Thyroid gland (tissue), 4 donors: Measurements from ENCODE around the gene TBC1D22A. TPM values are rescaled to one million over a fixed set of nuclear protein-coding genes. Genes with fewer than 3 reads are reported as not detected.

Experiments used
- DNase-seq, 2 donors: peaks; one replicate each; pipeline ENCODE4 v3.0.0-alpha.2; 2019
- H3K27ac ChIP-seq, 3 donors: fragments of 200-600 bp; sonication (generic); 1 replicate in 2 of 3; 2 replicates in 1 of 3; pipeline ENCODE4 v1.5.1; 2016 to 2019; ENCODE audit warnings: mild to moderate bottlenecking in 1 of 3, moderate library complexity in 1 of 3
- H3K27me3 ChIP-seq: fragments of 200-600 bp; sonication (generic); one replicate; pipeline ENCODE4 v1.5.1; 2019
- H3K36me3 ChIP-seq, 2 donors: fragments of 200-600 bp; sonication (generic); one replicate each; pipeline ENCODE4 v1.5.1; 2016 to 2019
- H3K4me1 ChIP-seq, 2 donors: fragments of 200-600 bp; sonication (generic); one replicate each; pipeline ENCODE4 v1.5.1; 2017 to 2019
- H3K4me3 ChIP-seq, 3 donors: fragments of 200-600 bp; sonication (generic); replicated peaks in 1 of 3; 1 replicate in 2 of 3; 2 replicates in 1 of 3; pipeline ENCODE4 v1.5.1; 2016; ENCODE audit warnings: mild to moderate bottlenecking in 1 of 3
- H3K9me3 ChIP-seq: fragments of 200-600 bp; sonication (generic); one replicate; pipeline ENCODE4 v1.5.1; 2017
- POLR2A ChIP-seq, 2 donors: fragments of 450-650 bp; IDR thresholded peaks; one replicate each; pipeline ENCODE4 v1.6.1; 2017; ENCODE audit warnings: antibody characterized with exemption in 2 of 2, mild to moderate bottlenecking in 2 of 2, moderate library complexity in 1 of 2
- WGBS, 2 donors: methylation state at CpG; one replicate each; pipeline ENCODE4 v1.1.5; 2017; 5-methylcytosine and 5-hydroxymethylcytosine counted together
- intact Hi-C: fragments of 100-400 bp; cut with DNase I; formaldehyde crosslinking; loops from one replicate; pipeline ENCODE4 v1.15.1; 2023
- total RNA-seq, 4 donors: library from RNA; depleted of rRNA; stranded (reverse); fragments of >200 nt; gene quantifications; one replicate each; pipeline ENCODE4 v1.2.3, GENCODE V29; 2016
- TF ChIP-seq, protein P1 (sequence below), 6 experiments: fragments of 200-600 bp in 3 of 6; fragments of 450-650 bp in 3 of 6; sonication (generic) in 3 of 6; IDR thresholded peaks; one replicate each; pipeline ENCODE4 v1.5.1; 2016 to 2019; ENCODE audit warnings: antibody characterized with exemption in 6 of 6, mild to moderate bottlenecking in 2 of 6, inconsistent platforms in 1 of 6, moderate library complexity in 1 of 6

The TBC1D22A gene
- total RNA-seq, 4 donors from 2014 or later: 26.7 to 34.6 (median 33.2) TPM

DNA sequence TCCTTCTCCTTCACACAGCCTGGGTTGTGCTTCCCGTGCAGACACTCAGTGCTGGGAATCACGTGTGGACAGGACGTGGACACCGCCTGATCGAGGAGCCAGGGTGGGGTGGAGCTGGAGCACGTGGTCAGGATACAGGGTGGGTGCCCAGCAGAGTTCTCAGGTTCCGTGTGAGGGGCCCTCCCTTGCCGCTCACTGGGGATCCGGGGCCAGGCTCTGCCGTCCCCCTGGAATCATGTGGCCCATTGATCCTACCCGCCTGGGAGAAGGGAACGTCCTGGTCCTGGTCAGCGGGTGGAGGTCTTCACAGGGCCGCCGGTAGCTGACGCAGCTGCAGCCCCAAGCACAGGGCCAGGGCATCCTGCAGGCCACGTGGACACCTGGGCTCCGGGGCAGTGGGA, 397.7 kb downstream of the TBC1D22A start:
- Histone ChIP-seq H3K4me3 (no peak overlapping the region), H3K9me3 (no peaks in the 10 kb centered on the region), H3K27ac (no peak overlapping the region), H3K36me3 (no peaks in the 10 kb centered on the region), H3K4me1 (peaks cover 0 to 15% of the 10 kb centered on the region in 2 donors), H3K27me3 (no peaks in the 10 kb centered on the region)
- WGBS, 2 donors: 94 to 95% methylated on average over 15 to 18 of the region's 18 CpGs
- TF ChIP-seq, protein P1, sequence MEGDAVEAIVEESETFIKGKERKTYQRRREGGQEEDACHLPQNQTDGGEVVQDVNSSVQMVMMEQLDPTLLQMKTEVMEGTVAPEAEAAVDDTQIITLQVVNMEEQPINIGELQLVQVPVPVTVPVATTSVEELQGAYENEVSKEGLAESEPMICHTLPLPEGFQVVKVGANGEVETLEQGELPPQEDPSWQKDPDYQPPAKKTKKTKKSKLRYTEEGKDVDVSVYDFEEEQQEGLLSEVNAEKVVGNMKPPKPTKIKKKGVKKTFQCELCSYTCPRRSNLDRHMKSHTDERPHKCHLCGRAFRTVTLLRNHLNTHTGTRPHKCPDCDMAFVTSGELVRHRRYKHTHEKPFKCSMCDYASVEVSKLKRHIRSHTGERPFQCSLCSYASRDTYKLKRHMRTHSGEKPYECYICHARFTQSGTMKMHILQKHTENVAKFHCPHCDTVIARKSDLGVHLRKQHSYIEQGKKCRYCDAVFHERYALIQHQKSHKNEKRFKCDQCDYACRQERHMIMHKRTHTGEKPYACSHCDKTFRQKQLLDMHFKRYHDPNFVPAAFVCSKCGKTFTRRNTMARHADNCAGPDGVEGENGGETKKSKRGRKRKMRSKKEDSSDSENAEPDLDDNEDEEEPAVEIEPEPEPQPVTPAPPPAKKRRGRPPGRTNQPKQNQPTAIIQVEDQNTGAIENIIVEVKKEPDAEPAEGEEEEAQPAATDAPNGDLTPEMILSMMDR (IDR thresholded peaks at IDR 0.05): no peak
- no peak for TF ChIP-seq POLR2A (IDR thresholded peaks at IDR 0.05)
- DNase-seq: no peak
- intact Hi-C loops: no loop called here

GRCh38 chr22:47160781-47161520, 398.5 kb downstream of the TBC1D22A start:
- Histone ChIP-seq H3K27me3 (no peaks in the 10 kb centered on the region), H3K36me3 (no peaks in the 10 kb centered on the region), H3K4me1 (peaks cover 0 to 15% of the 10 kb centered on the region in 2 donors), H3K4me3 (no peak overlapping the region), H3K27ac (no peak overlapping the region), H3K9me3 (no peaks in the 10 kb centered on the region)
- 78 to 82% methylated on average over 15 of the region's 15 CpGs for WGBS, 2 donors
- TF ChIP-seq POLR2A (IDR thresholded peaks at IDR 0.05): no peak
- DNase-seq: no peak
- intact Hi-C loops: no loop called here

GRCh38 chr22:47161631-47162030, 399.2 kb downstream of the TBC1D22A start:
- Histone ChIP-seq H3K27ac (no peak overlapping the region), H3K36me3 (no peaks in the 10 kb centered on the region), H3K4me1 (peaks cover 0 to 15% of the 10 kb centered on the region in 2 donors), H3K4me3 (no peak overlapping the region), H3K27me3 (no peaks in the 10 kb centered on the region), H3K9me3 (no peaks in the 10 kb centered on the region)
- DNase-seq: no peak
- 66 to 78% methylated on average over 16 to 17 of the region's 17 CpGs for WGBS, 2 donors
- TF ChIP-seq, protein P1 (IDR thresholded peaks at IDR 0.05): no peak
- no peak for TF ChIP-seq POLR2A (IDR thresholded peaks at IDR 0.05)
- intact Hi-C loops: no loop called here

DNA sequence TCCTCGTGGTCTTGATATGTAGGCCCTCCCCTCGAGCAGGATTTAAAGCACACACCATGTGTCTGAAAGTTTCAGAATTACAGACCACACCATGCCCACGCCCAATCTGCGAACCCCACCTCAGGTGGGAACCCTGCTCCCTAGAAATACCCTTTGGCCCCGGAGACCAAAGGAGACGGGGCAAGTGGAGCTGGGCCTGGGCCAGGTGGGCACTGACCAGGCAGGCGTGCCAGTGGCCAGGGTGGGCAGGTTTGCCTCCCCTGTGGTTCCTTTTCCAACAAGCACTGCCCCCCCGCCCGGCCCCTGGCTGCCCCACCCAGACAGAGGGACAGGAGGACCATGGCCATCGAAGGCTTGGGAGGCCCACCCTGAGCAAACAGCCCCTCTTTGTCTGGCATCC, 400.4 kb downstream of the TBC1D22A start:
- WGBS, 2 donors: 93 to 100% methylated on average over 3 to 4 of the region's 10 CpGs
- TF ChIP-seq, protein P1 (IDR thresholded peaks at IDR 0.05): no peak
- TF ChIP-seq POLR2A (IDR thresholded peaks at IDR 0.05): no peak
- intact Hi-C loops: no loop called here
- H3K36me3 ChIP-seq: no peaks in the 10 kb centered on the region
- no peak overlapping the region for H3K4me3 ChIP-seq
- H3K27me3 ChIP-seq: no peaks in the 10 kb centered on the region
- H3K9me3 ChIP-seq: no peaks in the 10 kb centered on the region
- H3K27ac ChIP-seq: no peak overlapping the region
- peaks cover 0 to 15% of the 10 kb centered on the region in 2 donors for H3K4me1 ChIP-seq
- DNase-seq: no peak

DNA sequence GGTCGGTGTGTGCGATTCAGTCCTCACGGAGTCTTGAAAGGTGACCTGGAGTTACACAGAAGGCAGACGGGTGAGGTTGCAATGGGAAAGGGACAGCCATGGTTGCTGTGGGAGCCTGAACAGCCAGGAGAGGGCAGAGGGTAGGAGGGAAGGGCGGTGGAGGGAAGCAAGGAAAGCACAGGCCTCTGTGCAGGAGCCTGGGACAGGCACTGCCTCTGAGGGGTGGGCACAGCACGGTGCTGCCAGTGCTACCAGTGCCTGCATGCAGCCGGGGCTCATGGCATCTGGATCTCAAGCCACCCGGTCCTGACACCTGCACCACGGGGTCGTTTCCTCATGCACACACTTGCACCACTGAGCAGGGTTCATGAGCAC, 401.0 kb downstream of the TBC1D22A start:
- DNase-seq: no peak
- Histone ChIP-seq H3K4me1 (peaks cover 0 to 15% of the 10 kb centered on the region in 2 donors), H3K27me3 (no peaks in the 10 kb centered on the region), H3K4me3 (no peak overlapping the region), H3K27ac (no peak overlapping the region), H3K9me3 (no peaks in the 10 kb centered on the region), H3K36me3 (no peaks in the 10 kb centered on the region)
- WGBS, 2 donors: 90 to 95% methylated on average over 10 of the region's 10 CpGs
- intact Hi-C loops: no loop called here
- TF ChIP-seq POLR2A (IDR thresholded peaks at IDR 0.05): no peak
- TF ChIP-seq, protein P1 (IDR thresholded peaks at IDR 0.05): no peak
